Loucy (cell line): ENCODE measurements around the gene LY6G5C.

Experiments
- H2AFZ ChIP-seq: fragments of 200-600 bp; sonication (generic); 2 replicates; pipeline ENCODE4 v1.6.0; 2016; ENCODE audit warnings: antibody characterized with exemption, mild to moderate bottlenecking, low read length, moderate library complexity
- H3F3A ChIP-seq: fragments of 200-600 bp; 2 replicates; pipeline ENCODE4 v1.6.0; 2016; ENCODE audit warnings: antibody characterized with exemption, low read depth, mild to moderate bottlenecking
- H3K27me3 ChIP-seq: fragments of 200-600 bp; sonication (generic); 2 replicates; pipeline ENCODE4 v1.6.1; 2014; ENCODE audit warnings: low read length, mild to moderate bottlenecking; ENCODE audit not compliant: insufficient read depth, poor library complexity, severe bottlenecking
- H3K36me3 ChIP-seq: fragments of 200-600 bp; sonication (generic); 2 replicates; pipeline ENCODE4 v1.6.1; 2016; ENCODE audit warnings: low read length; ENCODE audit not compliant: insufficient read depth
- H3K4me1 ChIP-seq: fragments of 200-600 bp; sonication (generic); 2 replicates; pipeline ENCODE4 v1.5.1; 2014; ENCODE audit warnings: low read length, mild to moderate bottlenecking; ENCODE audit not compliant: insufficient read depth, poor library complexity, severe bottlenecking
- H3K4me2 ChIP-seq: fragments of 200-600 bp; sonication (generic); 2 replicates; pipeline ENCODE4 v1.6.0; 2014; ENCODE audit warnings: antibody characterized with exemption, low read length, low read depth, mild to moderate bottlenecking; ENCODE audit not compliant: poor library complexity, severe bottlenecking
- H3K4me3 ChIP-seq: fragments of 200-600 bp; sonication (generic); 2 replicates; pipeline ENCODE4 v1.5.1; 2014; ENCODE audit warnings: low read length, mild to moderate bottlenecking, mixed read lengths; ENCODE audit not compliant: poor library complexity, severe bottlenecking
- H3K79me2 ChIP-seq: fragments of 200-600 bp; sonication (generic); 2 replicates; pipeline ENCODE4 v1.6.1; 2014; ENCODE audit warnings: low read length; ENCODE audit not compliant: insufficient read depth
- H3K9ac ChIP-seq: fragments of 200-600 bp; sonication (generic); 2 replicates; pipeline ENCODE4 v1.6.0; 2014; ENCODE audit warnings: mild to moderate bottlenecking, low read depth, low read length, moderate library complexity; ENCODE audit not compliant: poor library complexity, severe bottlenecking
- H3K9me2 ChIP-seq: fragments of 200-600 bp; sonication (generic); replicated peaks from 2 replicates; pipeline ENCODE4 v1.6.1; 2016; ENCODE audit warnings: low read depth, low read length, mixed read lengths
- H3K9me3 ChIP-seq: fragments of 200-600 bp; sonication (generic); 2 replicates; pipeline ENCODE4 v1.6.1; 2014; ENCODE audit warnings: mild to moderate bottlenecking, antibody characterized with exemption, low read length, low read depth; ENCODE audit not compliant: insufficient read depth
- H4K20me1 ChIP-seq: fragments of 200-600 bp; sonication (generic); 2 replicates; pipeline ENCODE4 v1.6.0; 2014; ENCODE audit warnings: antibody characterized with exemption, low read length, mild to moderate bottlenecking; ENCODE audit not compliant: insufficient read depth, poor library complexity, severe bottlenecking
- EZH2phosphoT487 ChIP-seq: fragments of 200-600 bp; IDR thresholded peaks from 2 replicates; pipeline ENCODE4 v1.6.1; 2018; ENCODE audit warnings: antibody characterized with exemption, mild to moderate bottlenecking, moderate library complexity, borderline replicate concordance
- TF ChIP-seq, protein P1 (sequence below): fragments of 200-600 bp; sonication (generic); conservative IDR thresholded peaks from 2 replicates; pipeline ENCODE4 v1.5.1; 2014; ENCODE audit warnings: mild to moderate bottlenecking, antibody characterized with exemption, low read length

LY6G5C gene

DNA sequence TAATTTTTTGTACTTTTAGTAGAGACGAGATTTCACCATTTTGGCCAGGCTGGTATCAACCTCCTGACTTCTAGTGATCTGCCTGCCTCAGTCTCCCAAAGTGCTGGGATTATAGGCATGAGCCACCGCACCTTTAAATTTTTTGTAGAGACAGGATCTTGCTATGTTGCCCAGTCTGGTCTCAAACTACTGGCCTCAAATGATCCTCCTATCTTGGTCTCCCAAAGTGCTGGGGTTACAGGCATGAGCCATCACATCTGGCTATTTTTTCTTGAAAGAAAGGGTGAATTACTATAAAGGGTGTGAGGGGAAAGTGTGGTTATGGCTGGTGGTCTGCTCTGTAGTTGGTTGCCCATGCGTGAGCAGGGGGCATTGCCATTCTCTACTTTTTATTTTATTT lies 27.4 kb upstream of the LY6G5C start:
- Histone ChIP-seq H4K20me1 (no peaks in the 10 kb centered on the region), H3K4me1 (peaks cover 20% of the 10 kb centered on the region), H3K36me3 (no peaks in the 10 kb centered on the region), H3K9me3 (no peaks in the 10 kb centered on the region), H3K4me3 (no peak overlapping the region), H3F3A (no peaks in the 10 kb centered on the region), H3K4me2 (no peak overlapping the region), H3K79me2 (no peaks in the 10 kb centered on the region), H3K9me2 (no peaks in the 10 kb centered on the region), H2AFZ (no peak overlapping the region), H3K27me3 (no peaks in the 10 kb centered on the region), H3K9ac (no peak overlapping the region)
- TF ChIP-seq, protein P1, sequence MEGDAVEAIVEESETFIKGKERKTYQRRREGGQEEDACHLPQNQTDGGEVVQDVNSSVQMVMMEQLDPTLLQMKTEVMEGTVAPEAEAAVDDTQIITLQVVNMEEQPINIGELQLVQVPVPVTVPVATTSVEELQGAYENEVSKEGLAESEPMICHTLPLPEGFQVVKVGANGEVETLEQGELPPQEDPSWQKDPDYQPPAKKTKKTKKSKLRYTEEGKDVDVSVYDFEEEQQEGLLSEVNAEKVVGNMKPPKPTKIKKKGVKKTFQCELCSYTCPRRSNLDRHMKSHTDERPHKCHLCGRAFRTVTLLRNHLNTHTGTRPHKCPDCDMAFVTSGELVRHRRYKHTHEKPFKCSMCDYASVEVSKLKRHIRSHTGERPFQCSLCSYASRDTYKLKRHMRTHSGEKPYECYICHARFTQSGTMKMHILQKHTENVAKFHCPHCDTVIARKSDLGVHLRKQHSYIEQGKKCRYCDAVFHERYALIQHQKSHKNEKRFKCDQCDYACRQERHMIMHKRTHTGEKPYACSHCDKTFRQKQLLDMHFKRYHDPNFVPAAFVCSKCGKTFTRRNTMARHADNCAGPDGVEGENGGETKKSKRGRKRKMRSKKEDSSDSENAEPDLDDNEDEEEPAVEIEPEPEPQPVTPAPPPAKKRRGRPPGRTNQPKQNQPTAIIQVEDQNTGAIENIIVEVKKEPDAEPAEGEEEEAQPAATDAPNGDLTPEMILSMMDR, result no peak
- no peak for TF ChIP-seq EZH2phosphoT487

DNA sequence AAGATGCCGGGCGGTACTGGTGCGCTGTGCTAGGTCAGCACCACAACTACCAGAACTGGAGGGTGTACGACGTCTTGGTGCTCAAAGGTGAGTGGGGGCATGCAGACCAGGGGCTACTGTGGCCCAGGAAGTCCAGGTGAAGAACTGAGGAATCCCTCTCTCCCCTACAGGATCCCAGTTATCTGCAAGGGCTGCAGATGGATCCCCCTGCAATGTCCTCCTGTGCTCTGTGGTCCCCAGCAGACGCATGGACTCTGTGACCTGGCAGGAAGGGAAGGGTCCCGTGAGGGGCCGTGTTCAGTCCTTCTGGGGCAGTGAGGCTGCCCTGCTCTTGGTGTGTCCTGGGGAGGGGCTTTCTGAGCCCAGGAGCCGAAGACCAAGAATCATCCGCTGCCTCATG lies 26.8 kb upstream of the LY6G5C start:
- Histone ChIP-seq H3K9ac (no peak overlapping the region), H3K4me1 (peaks cover 19% of the 10 kb centered on the region), H3K79me2 (peaks cover under 1% of the 10 kb centered on the region; the same call in 1 of the 2 replicates), H3K9me3 (no peaks in the 10 kb centered on the region), H3F3A (no peaks in the 10 kb centered on the region), H3K27me3 (no peaks in the 10 kb centered on the region), H3K4me3 (no peak overlapping the region), H3K9me2 (no peaks in the 10 kb centered on the region), H3K4me2 (no peak overlapping the region), H4K20me1 (no peaks in the 10 kb centered on the region), H2AFZ (no peak overlapping the region), H3K36me3 (no peaks in the 10 kb centered on the region)
- TF ChIP-seq, protein P1, result no peak
- TF ChIP-seq EZH2phosphoT487, result no peak

DNA sequence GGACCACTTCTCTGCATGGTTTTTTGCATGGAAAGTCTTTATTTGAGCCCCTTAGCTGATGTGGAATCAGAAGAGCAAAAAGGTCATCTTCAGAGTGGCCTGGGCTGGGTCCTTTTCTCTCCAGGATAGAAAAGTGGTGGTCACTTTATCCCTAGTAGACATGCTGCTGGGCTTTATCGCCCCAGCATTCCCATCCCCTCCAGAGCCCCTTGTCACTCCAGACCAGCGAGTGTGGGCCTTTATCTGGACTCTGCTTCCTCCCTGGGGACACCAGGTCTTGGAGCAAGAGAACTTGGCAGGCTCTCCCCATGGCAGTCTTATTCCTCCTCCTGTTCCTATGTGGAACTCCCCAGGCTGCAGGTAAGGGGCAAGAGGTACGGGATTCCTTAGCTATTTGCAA lies 25.7 kb upstream of the LY6G5C start, which contains the start of gene LY6G6F:
Gene LY6G6F (plus strand): TSS at position 268 of the 400 bp plus-strand sequence. CDS start 41 bp downstream, at position 309.
- H3K36me3 ChIP-seq, result no peaks in the 10 kb centered on the region
- H4K20me1 ChIP-seq, result peaks cover 6% of the 10 kb centered on the region
- H3K9me2 ChIP-seq, result no peaks in the 10 kb centered on the region
- no peak within 1 kb of the TSS for H3K9ac ChIP-seq
- no peak within 1 kb of the TSS for H2AFZ ChIP-seq
- peaks cover 12% of the 10 kb centered on the region for H3K79me2 ChIP-seq
- no peaks in the 10 kb centered on the region for H3K27me3 ChIP-seq
- peaks cover 20% of the 10 kb centered on the region for H3K4me1 ChIP-seq
- no peaks in the 10 kb centered on the region for H3K9me3 ChIP-seq
- TF ChIP-seq, protein P1, result no peak
- TF ChIP-seq EZH2phosphoT487, result no peak
- no peak within 1 kb of the TSS for H3K4me2 ChIP-seq
- no peaks in the 10 kb centered on the region for H3F3A ChIP-seq
- no peak within 1 kb of the TSS for H3K4me3 ChIP-seq
